B cell (primary cell): ENCODE data around the gene CYBB. TPM values are rescaled to one million over a fixed set of nuclear protein-coding genes. Genes with fewer than 3 reads are reported as not detected.

Source experiments
- ATAC-seq: fragments of 200-7000 bp; cut with Tn5 transposase; one replicate; pipeline ENCODE4 v1.10.0; 2021; ENCODE audit warnings: low read depth, mild to moderate bottlenecking, moderate number of reproducible peaks, moderate library complexity
- CTCF ChIA-PET: fragments of 350-600 bp; sonication (Branson Sonifier 250); formaldehyde crosslinking; loops from one replicate; lab custom pipeline; 2021; ENCODE audit warnings: antibody characterized with exemption, inconsistent platforms; lab: Charles Lee
- POLR2A ChIA-PET: fragments of 350-600 bp; sonication (Branson Sonifier 250); formaldehyde crosslinking; loops from one replicate; lab custom pipeline; 2021; ENCODE audit warnings: antibody characterized with exemption; lab: Charles Lee
- DNase-seq: peaks from one replicate; pipeline ENCODE4 v3.0.0; 2013
- H2AFZ ChIP-seq: 2 replicates; pipeline ENCODE4 v1.6.1; 2012; ENCODE audit warnings: mild to moderate bottlenecking, low read depth, low read length; ENCODE audit not compliant: insufficient read depth, poor library complexity, severe bottlenecking
- H3K27ac ChIP-seq, 2 donors: 1 replicate in 1 of 2; 2 replicates in 1 of 2; pipeline ENCODE4 v1.5.1; 2012 to 2013; ENCODE audit warnings: low read length in 2 of 2, mild to moderate bottlenecking in 2 of 2, moderate library complexity in 1 of 2
- H3K27me3 ChIP-seq, 4 experiments: fragments of 200-600 bp in 1 of 4; sonication (generic) in 1 of 4; replicated peaks in 1 of 4; 1 replicate in 2 of 4; 2 replicates in 2 of 4; pipeline versions ENCODE4 v1.6.1 to v1.7.0; 2013 to 2016; ENCODE audit warnings: low read length in 3 of 4, mild to moderate bottlenecking in 2 of 4, mixed read lengths in 1 of 4, moderate library complexity in 1 of 4; ENCODE audit not compliant: insufficient read depth in 4 of 4, control insufficient read depth in 3 of 4; ENCODE audit errors: control extremely low read depth in 1 of 4
- H3K36me3 ChIP-seq, 2 experiments: replicated peaks in 1 of 2; 1 replicate in 1 of 2; 2 replicates in 1 of 2; pipeline versions ENCODE4 v1.6.1 to v1.7.1; 2013; ENCODE audit warnings: low read length in 1 of 2; ENCODE audit not compliant: insufficient read depth in 2 of 2, control insufficient read depth in 1 of 2; ENCODE audit errors: control extremely low read depth in 1 of 2, extremely low read depth in 1 of 2
- H3K4me1 ChIP-seq, 2 donors: fragments of 200-600 bp in 1 of 2; sonication (generic) in 1 of 2; 1 replicate in 1 of 2; 2 replicates in 1 of 2; pipeline versions ENCODE4 v1.5.1 to v1.6.1; 2013 to 2017; ENCODE audit warnings: low read length in 2 of 2; ENCODE audit not compliant: control insufficient read depth in 2 of 2, insufficient read depth in 2 of 2
- H3K4me2 ChIP-seq: replicated peaks from 2 replicates; pipeline ENCODE3; 2012; ENCODE audit warnings: mild to moderate bottlenecking, low read depth, low read length; ENCODE audit not compliant: poor library complexity, severe bottlenecking
- H3K4me3 ChIP-seq, 5 experiments: fragments of 200-600 bp in 1 of 5; sonication (generic) in 1 of 5; 1 replicate in 3 of 5; 2 replicates in 2 of 5; pipeline versions ENCODE4 v1.5.1 to v1.7.0; 2011 to 2016; ENCODE audit warnings: low read length in 4 of 5, mild to moderate bottlenecking in 4 of 5, low read depth in 2 of 5, control low read depth in 1 of 5, moderate library complexity in 1 of 5; ENCODE audit not compliant: insufficient read depth in 1 of 5; ENCODE audit errors: control extremely low read depth in 1 of 5, extremely low read depth in 1 of 5
- H3K79me2 ChIP-seq: fragments of 200-600 bp; sonication (generic); one replicate; pipeline ENCODE4 v1.6.0; 2016; ENCODE audit warnings: low read length; ENCODE audit not compliant: control insufficient read depth, insufficient read depth
- H3K9ac ChIP-seq: fragments of 200-600 bp; sonication (generic); 2 replicates; pipeline ENCODE4 v1.6.1; 2017; ENCODE audit warnings: mild to moderate bottlenecking, low read length, moderate library complexity
- H3K9me3 ChIP-seq, 3 donors: one replicate each; pipeline versions ENCODE4 v1.6.1 to v1.7.1; 2013; ENCODE audit warnings: low read length in 2 of 3; ENCODE audit not compliant: control insufficient read depth in 2 of 3, insufficient read depth in 1 of 3; ENCODE audit errors: control extremely low read depth in 1 of 3
- H4K20me1 ChIP-seq: 2 replicates; pipeline ENCODE4 v1.6.0; 2012; ENCODE audit warnings: mild to moderate bottlenecking, low read length; ENCODE audit not compliant: insufficient read depth, control insufficient read depth, poor library complexity, severe bottlenecking
- H3K27ac Mint-ChIP-seq: one replicate; pipeline ENCODE4 v1.8.0; 2021; ENCODE audit warnings: mixed read lengths
- H3K27me3 Mint-ChIP-seq: one replicate; pipeline ENCODE4 v1.8.0; 2021; ENCODE audit warnings: mixed read lengths
- H3K4me1 Mint-ChIP-seq: one replicate; pipeline ENCODE4 v1.8.0; 2021; ENCODE audit warnings: mixed read lengths
- H3K4me3 Mint-ChIP-seq: one replicate; pipeline ENCODE4 v1.8.0; 2021; ENCODE audit warnings: mixed read lengths
- H3K9me3 Mint-ChIP-seq: one replicate; pipeline ENCODE4 v1.8.0; 2022; ENCODE audit warnings: mixed read lengths; ENCODE audit not compliant: insufficient read depth
- CTCF ChIP-seq: fragments of 200-600 bp; IDR thresholded peaks from one replicate; pipeline ENCODE4 v1.8.0; 2022; ENCODE audit warnings: antibody characterized with exemption, mild to moderate bottlenecking
- EZH2 ChIP-seq: IDR thresholded peaks from 2 replicates; pipeline ENCODE4 v1.6.1; 2012; ENCODE audit warnings: borderline replicate concordance, low read depth, mild to moderate bottlenecking, moderate library complexity, low read length; ENCODE audit not compliant: insufficient read depth, poor library complexity, severe bottlenecking
- WGBS: methylation state at CpG from one replicate; pipeline ENCODE4 v1.1.5; 2013; ENCODE audit warnings: missing lambda C conversion rate; ENCODE audit not compliant: insufficient coverage; 5-methylcytosine and 5-hydroxymethylcytosine counted together
- intact Hi-C: fragments of 100-400 bp; cut with micrococcal nuclease; formaldehyde crosslinking; loops from one replicate; pipeline ENCODE4 v1.10.0; 2022
- polyA plus RNA-seq: library from polyadenylated mRNA; depleted of rRNA; stranded (reverse); fragments of >200 nt; gene quantifications from 2 replicates; pipeline ENCODE4 v1.2.3, GENCODE V29; 2012
- total RNA-seq, 2 donors: library from RNA; stranded (reverse); fragments of 120-200 nt in 1 of 2; gene quantifications; 1 replicate in 1 of 2; 2 replicates in 1 of 2; pipeline versions ENCODE4 v1.2.3 to v1.2.4, GENCODE V29; 2013 to 2022

CYBB gene
- total and polyA plus RNA-seq, 2 donors (not counting 1 experiment from before 2014, with no cell fraction given): 72.1 to 132 TPM

- ChIA-PET POLR2A (interaction anchor here (2.0 to 2.7 kb wide), 3 partner anchors 30 to 78 kb away, joined by 9 to 18 read pairs (median 16); no protein-coding TSS in a partner anchor), CTCF (interaction anchor here (2.1 to 11.0 kb wide), 11 partner anchors 12 to 581 kb away, joined by 8 to 279 read pairs (median 19); partner anchors contain the start of genes CYBB and RPGR)
- ATAC-seq (no peak), DNase-seq (no peak)
- Histone ChIP-seq H3K4me3 (no peak overlapping the region), H3K36me3 (no peaks in the 10 kb centered on the region), H3K79me2 (peaks cover 3% of the 10 kb centered on the region), H3K4me1 (peaks cover 26 to 28% of the 10 kb centered on the region in 2 donors), H3K4me2 (peak overlapping the region; percentile 49), H3K27me3 (no peaks in the 10 kb centered on the region), H3K9me3 (no peaks in the 10 kb centered on the region), H3K9ac (no peak overlapping the region), H3K27ac (peak overlapping the region in 1 of 2 donors; percentile 70), H4K20me1 (no peaks in the 10 kb centered on the region), H2AFZ (no peak overlapping the region)
- TF ChIP-seq EZH2 (no peak), CTCF (no peak)
- intact Hi-C loops: loop anchor here (1.0 kb wide), 1 partner anchor 8 kb away; no protein-coding TSS in a partner anchor
- 80% methylated on average over 1 of the region's 1 CpG for WGBS
- H3K4me1 Mint-ChIP-seq: peaks cover 29% of the 10 kb centered on the region
- H3K9me3 Mint-ChIP-seq: no peaks in the 10 kb centered on the region
- no peaks in the 10 kb centered on the region for H3K27me3 Mint-ChIP-seq
- peak overlapping the region; percentile 67 for H3K4me3 Mint-ChIP-seq
- H3K27ac Mint-ChIP-seq: peak overlapping the region; percentile 88
Observed at GRCh38 chrX:37746951-37747350, 32.9 kb upstream of the CYBB start.

GRCh38 chrX:37752281-37752680 is 27.6 kb upstream of the CYBB start:
- Mint-ChIP-seq H3K4me1 (peaks cover 15% of the 10 kb centered on the region), H3K27me3 (no peaks in the 10 kb centered on the region), H3K27ac (no peak overlapping the region), H3K9me3 (no peaks in the 10 kb centered on the region), H3K4me3 (no peak overlapping the region)
- no peak overlapping the region for H3K27ac ChIP-seq
- peaks cover 56 to 60% of the 10 kb centered on the region in 2 donors for H3K4me1 ChIP-seq
- H3K9me3 ChIP-seq: peaks cover 0 to 4% (median 0%) of the 10 kb centered on the region in 3 donors
- H3K4me2 ChIP-seq: no peak overlapping the region
- ChIA-PET POLR2A (interaction anchor here (2.3 kb wide), 1 partner anchor 34 kb away, joined by 8 read pairs; no protein-coding TSS in a partner anchor), CTCF (no interaction called here)
- no peaks in the 10 kb centered on the region for H3K27me3 ChIP-seq
- no peak for DNase-seq
- H3K79me2 ChIP-seq: no peaks in the 10 kb centered on the region
- no peak for TF ChIP-seq CTCF
- no peak for TF ChIP-seq EZH2
- H3K9ac ChIP-seq: no peak overlapping the region
- WGBS: no CpG with 5 or more reads among the region's 2 CpGs
- intact Hi-C loops: no loop called here
- no peaks in the 10 kb centered on the region for H4K20me1 ChIP-seq
- no peak overlapping the region for H2AFZ ChIP-seq
- ATAC-seq: no peak
- no peaks in the 10 kb centered on the region for H3K36me3 ChIP-seq
- no peak overlapping the region for H3K4me3 ChIP-seq
